Measurements from ENCODE around the gene SPRED2. TPM values are rescaled to one million over a fixed set of nuclear protein-coding genes. Genes with fewer than 3 reads are reported as not detected.

Gene SPRED2
- polyA plus RNA-seq, 2 of the 4 experiments (the other 2 are of a cell fraction): 20.6 to 29.3 TPM

GRCh38 chr2:65379223-65379622, 53.2 kb downstream of the SPRED2 start:
- ChIA-PET CTCF (interaction anchor here (0.7 to 2.0 kb wide), 2 partner anchors 13 to 29 kb away, joined by 3 to 5 read pairs; no protein-coding TSS in a partner anchor), POLR2A (no interaction called here)
- Histone ChIP-seq H3K4me1 (peaks cover 73% of the 10 kb centered on the region), H3K9me3 (no peaks in the 10 kb centered on the region), H3K27ac (no peak overlapping the region), H3K4me2 (peak overlapping the region; percentile 40; the same call in 1 of the 3 replicates), H3K4me3 (no peak overlapping the region)
- no peak for ATAC-seq
- no peak for FAIRE-seq
- no peak for DNase-seq (ENCODE audit: low read depth in 1 of 2, low spot score in 1 of 2)
- WGBS (ENCODE audit: missing lambda C conversion rate): 87% methylated on average over 2 of the region's 2 CpGs
- TF ChIP-seq TP53 (CRISPR knock-in tag; IDR thresholded peaks at IDR 0.05): no peak
- no peak for TF ChIP-seq RAD21 (conservative IDR thresholded peaks at IDR 0.05 in 1 of 2, IDR thresholded peaks at IDR 0.05 in 1 of 2)
- no peak for TF ChIP-seq JUNB (IDR thresholded peaks at IDR 0.05)
- TF ChIP-seq KDM5A (IDR thresholded peaks at IDR 0.05): no peak

DNA sequence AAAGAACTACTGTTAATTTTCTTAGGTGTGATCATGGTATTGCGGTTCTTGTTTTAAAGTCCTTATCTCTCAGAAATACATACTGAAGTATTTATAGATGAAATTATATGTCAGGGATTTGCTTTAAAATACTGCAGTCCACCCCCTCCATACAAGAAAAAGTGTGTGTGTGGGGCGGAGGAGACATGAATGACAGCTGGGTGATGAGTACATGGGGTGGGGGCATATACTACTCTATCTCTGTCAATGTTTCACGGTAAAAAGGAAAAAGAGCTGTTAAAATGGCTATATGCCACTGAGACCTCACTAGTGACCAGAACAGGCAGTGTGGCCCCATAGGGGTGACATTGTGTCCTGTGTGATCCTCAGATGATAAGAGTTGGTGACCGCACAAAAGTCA, 54.1 kb downstream of the SPRED2 start:
- Histone ChIP-seq H3K4me3 (no peak overlapping the region), H3K27ac (no peak overlapping the region; a peak in 1 of 6 replicates), H3K4me2 (peak overlapping the region; percentile 67), H3K9me3 (no peaks in the 10 kb centered on the region), H3K4me1 (peaks cover 73% of the 10 kb centered on the region)
- ChIA-PET CTCF (interaction anchor here (0.8 to 1.1 kb wide), 4 partner anchors 14 to 170 kb away, joined by 3 to 5 read pairs (median 3); no protein-coding TSS in a partner anchor), POLR2A (interaction anchor here (0.8 to 1.4 kb wide), 3 partner anchors 11 to 58 kb away, joined by 3 to 4 read pairs (median 3); no protein-coding TSS in a partner anchor)
- WGBS (ENCODE audit: missing lambda C conversion rate): 91% methylated on average over 4 of the region's 4 CpGs
- TF ChIP-seq MAFK (IDR thresholded peaks at IDR 0.05; ENCODE audit: partially characterized antibody) (no peak), ZSCAN20 (CRISPR knock-in tag; IDR thresholded peaks at IDR 0.05) (no peak), TP53 (CRISPR knock-in tag; IDR thresholded peaks at IDR 0.05) (no peak), BHLHE40 (IDR thresholded peaks at IDR 0.05; ENCODE audit: low read depth, low read length) (no peak), HEYL (CRISPR knock-in tag; IDR thresholded peaks at IDR 0.05) (no peak), SREBF2 (IDR thresholded peaks at IDR 0.05) (no peak), RARB (CRISPR knock-in tag; IDR thresholded peaks at IDR 0.05) (no peak), RCOR1 (IDR thresholded peaks at IDR 0.05; ENCODE audit: low read depth, low read length) (no peak)
- DNase-seq (ENCODE audit: low read depth in 1 of 2, low spot score in 1 of 2) (no peak), ATAC-seq (no peak), FAIRE-seq (no peak)

- ChIA-PET POLR2A (interaction anchor here (0.6 to 1.4 kb wide), 4 partner anchors 10 to 59 kb away, joined by 3 to 5 read pairs (median 4); no protein-coding TSS in a partner anchor), CTCF (interaction anchor here (0.8 to 1.5 kb wide), 5 partner anchors 14 to 171 kb away, joined by 3 to 5 read pairs (median 3); no protein-coding TSS in a partner anchor)
- FAIRE-seq (no peak), DNase-seq (ENCODE audit: low read depth in 1 of 2, low spot score in 1 of 2) (peak in 1 of 2 experiments; percentile 56), ATAC-seq (peak; percentile 73 to 81)
- 35% methylated on average over 5 of the region's 5 CpGs for WGBS (ENCODE audit: missing lambda C conversion rate)
- H3K4me1 ChIP-seq: peaks cover 73% of the 10 kb centered on the region
- H3K4me2 ChIP-seq: peak overlapping the region; percentile 67
- TF ChIP-seq MYC (IDR thresholded peaks at IDR 0.05; ENCODE audit: borderline replicate concordance, low read length) (no peak), ESRRA (IDR thresholded peaks at IDR 0.05; ENCODE audit: borderline replicate concordance, low read length) (no peak), MAX (IDR thresholded peaks at IDR 0.05) (peak; percentile 67), JUN (IDR thresholded peaks at IDR 0.05) (0 out of 5 replicates have a peak, but pooled peaks of 1 of the 2 experiments have one; percentile 29), GATA3 (IDR thresholded peaks at IDR 0.05; ENCODE audit: borderline replicate concordance) (0 out of 2 replicates have a peak, but pooled peaks have one; percentile 27), JUNB (IDR thresholded peaks at IDR 0.05) (peak; percentile 38; the same call in 1 of the 2 replicates), CEBPB (IDR thresholded peaks at IDR 0.05) (0 out of 4 replicates have a peak, but pooled peaks of 1 of the 2 experiments have one; percentile 32), FOSL2 (IDR thresholded peaks at IDR 0.05) (no peak), FOSL2 (CRISPR knock-in tag; IDR thresholded peaks at IDR 0.05) (peak; percentile 32; the same call in 1 of the 2 replicates)
- peak overlapping the region in 1 of 2 experiments; percentile 50; a peak in 4 of 6 replicates for H3K27ac ChIP-seq
- H3K4me3 ChIP-seq: no peak overlapping the region
- H3K9me3 ChIP-seq: no peaks in the 10 kb centered on the region
Observed at GRCh38 chr2:65377556-65378192, 54.7 kb downstream of the SPRED2 start.

DNA sequence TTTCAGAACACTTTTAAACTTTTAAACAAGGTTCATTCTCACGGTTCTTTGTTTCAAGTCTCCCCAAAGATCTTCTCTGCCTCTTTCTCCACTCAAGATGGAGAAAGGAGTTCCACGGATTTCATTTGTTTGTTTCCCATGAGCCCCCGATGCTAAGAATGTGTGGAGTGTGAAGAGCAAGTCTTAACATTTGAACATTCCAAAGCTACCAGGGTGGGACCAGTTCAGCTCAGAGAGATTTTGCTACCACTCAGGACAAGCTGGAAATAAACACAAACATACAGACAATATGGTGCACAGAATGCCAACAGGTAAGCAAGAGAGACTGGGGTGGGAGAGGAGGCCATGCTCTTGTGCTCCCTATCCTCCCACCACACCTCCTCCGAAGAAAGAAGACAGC, 56.7 kb downstream of the SPRED2 start:
- ChIA-PET CTCF (interaction anchor here (1.0 to 1.5 kb wide), 3 partner anchors 9 to 111 kb away, joined by 3 to 5 read pairs (median 3); no protein-coding TSS in a partner anchor), POLR2A (interaction anchor here (1.2 to 1.3 kb wide), 2 partner anchors 9 to 61 kb away, joined by 4 read pairs; no protein-coding TSS in a partner anchor)
- H3K4me3 ChIP-seq: no peak overlapping the region
- no peak for TF ChIP-seq GATA3 (IDR thresholded peaks at IDR 0.05; ENCODE audit: borderline replicate concordance)
- TF ChIP-seq HOXB13 (CRISPR knock-in tag; IDR thresholded peaks at IDR 0.05; ENCODE audit: low read depth): no peak
- TF ChIP-seq, protein P1, sequence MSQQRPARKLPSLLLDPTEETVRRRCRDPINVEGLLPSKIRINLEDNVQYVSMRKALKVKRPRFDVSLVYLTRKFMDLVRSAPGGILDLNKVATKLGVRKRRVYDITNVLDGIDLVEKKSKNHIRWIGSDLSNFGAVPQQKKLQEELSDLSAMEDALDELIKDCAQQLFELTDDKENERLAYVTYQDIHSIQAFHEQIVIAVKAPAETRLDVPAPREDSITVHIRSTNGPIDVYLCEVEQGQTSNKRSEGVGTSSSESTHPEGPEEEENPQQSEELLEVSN (IDR thresholded peaks at IDR 0.05; ENCODE audit: borderline replicate concordance, low read depth): no peak
- H3K4me1 ChIP-seq: peaks cover 80% of the 10 kb centered on the region
- H3K9me3 ChIP-seq: no peaks in the 10 kb centered on the region
- ATAC-seq (no peak), FAIRE-seq (no peak), DNase-seq (ENCODE audit: low read depth in 1 of 2, low spot score in 1 of 2) (no peak)
- H3K4me2 ChIP-seq: no peak overlapping the region
- 92% methylated on average over 4 of the region's 4 CpGs for WGBS (ENCODE audit: missing lambda C conversion rate)
- H3K27ac ChIP-seq: no peak overlapping the region
